OCI-LY3 (cell line): ENCODE measurements around the gene ALG3.

Experiments
- H2AFZ ChIP-seq: fragments of 200-600, 300-600 bp; shearing (Covaris generic); 2 replicates; pipeline ENCODE4 v1.6.0; 2014; ENCODE audit warnings: antibody characterized with exemption, low read depth, low read length
- H3K27ac ChIP-seq: fragments of 200-600, 300-600 bp; sonication (generic); 2 replicates; pipeline ENCODE4 v1.5.1; 2014; ENCODE audit warnings: mild to moderate bottlenecking, low read length, moderate library complexity, mixed read lengths
- H3K27me3 ChIP-seq: fragments of 200-600, 300-600 bp; sonication (generic); 2 replicates; pipeline ENCODE4 v1.6.1; 2014; ENCODE audit warnings: low read depth, low read length, mixed read lengths
- H3K36me3 ChIP-seq: fragments of 200-600, 300-600 bp; sonication (generic); replicated peaks from 2 replicates; pipeline ENCODE3; 2014; ENCODE audit warnings: low read depth, low read length, mixed read lengths
- H3K4me1 ChIP-seq: fragments of 300-600, 200-600 bp; sonication (generic); 2 replicates; pipeline ENCODE4 v1.6.1; 2014; ENCODE audit warnings: low read length, mixed read lengths
- H3K4me2 ChIP-seq: fragments of 200-600, 300-600 bp; sonication (generic); 2 replicates; pipeline ENCODE4 v1.6.1; 2014; ENCODE audit warnings: low read length, mixed read lengths
- H3K4me3 ChIP-seq: fragments of 300-600, 200-600 bp; sonication (generic); 2 replicates; pipeline ENCODE4 v1.5.1; 2014; ENCODE audit warnings: antibody characterized with exemption, mild to moderate bottlenecking, low read length, moderate library complexity
- H3K79me2 ChIP-seq: fragments of 300-600, 200-600 bp; shearing (Covaris generic); 2 replicates; pipeline ENCODE4 v1.6.1; 2014; ENCODE audit warnings: mild to moderate bottlenecking, low read length, mixed read lengths
- H3K9ac ChIP-seq: fragments of 300-600, 200-600 bp; shearing (Covaris generic); 2 replicates; pipeline ENCODE4 v1.6.0; 2014; ENCODE audit warnings: mild to moderate bottlenecking, low read length, moderate library complexity
- H3K9me3 ChIP-seq: fragments of 200-600, 300-600 bp; shearing (Covaris generic); 2 replicates; pipeline ENCODE4 v1.6.1; 2014; ENCODE audit warnings: low read length, mixed read lengths; ENCODE audit not compliant: insufficient read depth
- H4K20me1 ChIP-seq: fragments of 200-600, 300-600 bp; sonication (generic); 2 replicates; pipeline ENCODE4 v1.6.1; 2016; ENCODE audit warnings: low read length, mixed read lengths; ENCODE audit not compliant: insufficient read depth
- CTCF ChIP-seq: fragments of 200-600, 300-600 bp; sonication (generic); IDR thresholded peaks from 2 replicates; pipeline ENCODE4 v1.5.1; 2014; ENCODE audit warnings: antibody characterized with exemption, low read length, low read depth
- EZH2phosphoT487 ChIP-seq: fragments of 200-600 bp; shearing (Covaris generic); IDR thresholded peaks from 2 replicates; pipeline ENCODE4 v1.6.1; 2018; ENCODE audit warnings: antibody characterized with exemption, mixed run types, low read depth

ALG3 gene

DNA sequence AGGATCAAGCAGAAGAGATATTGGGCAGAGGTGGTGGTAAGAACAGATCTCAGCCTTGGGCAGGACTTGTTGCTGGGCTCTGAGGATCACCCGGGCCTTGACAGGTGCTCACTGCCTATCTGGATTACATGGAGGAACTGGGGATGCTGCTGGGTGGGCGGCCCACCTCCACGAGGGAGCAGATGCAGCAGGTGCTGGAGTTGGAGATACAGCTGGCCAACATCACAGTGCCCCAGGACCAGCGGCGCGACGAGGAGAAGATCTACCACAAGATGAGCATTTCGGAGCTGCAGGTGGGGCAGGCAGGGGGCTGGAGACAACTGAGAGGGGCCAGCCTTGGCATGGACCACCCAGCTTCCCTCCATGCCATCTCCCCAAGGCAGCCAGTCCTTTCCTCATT lies 34.9 kb upstream of the ALG3 start:
- peaks cover 5% of the 10 kb centered on the region for H3K4me1 ChIP-seq
- no peak overlapping the region for H3K27ac ChIP-seq
- TF ChIP-seq CTCF (no peak), EZH2phosphoT487 (no peak)
- H3K9ac ChIP-seq, result no peak overlapping the region
- H4K20me1 ChIP-seq, result no peaks in the 10 kb centered on the region
- H3K27me3 ChIP-seq, result peaks cover 4% of the 10 kb centered on the region; the same call in 1 of the 2 replicates
- H2AFZ ChIP-seq, result no peak overlapping the region
- no peaks in the 10 kb centered on the region for H3K36me3 ChIP-seq
- no peaks in the 10 kb centered on the region for H3K9me3 ChIP-seq
- no peaks in the 10 kb centered on the region for H3K79me2 ChIP-seq
- no peak overlapping the region for H3K4me3 ChIP-seq
- no peak overlapping the region for H3K4me2 ChIP-seq

DNA sequence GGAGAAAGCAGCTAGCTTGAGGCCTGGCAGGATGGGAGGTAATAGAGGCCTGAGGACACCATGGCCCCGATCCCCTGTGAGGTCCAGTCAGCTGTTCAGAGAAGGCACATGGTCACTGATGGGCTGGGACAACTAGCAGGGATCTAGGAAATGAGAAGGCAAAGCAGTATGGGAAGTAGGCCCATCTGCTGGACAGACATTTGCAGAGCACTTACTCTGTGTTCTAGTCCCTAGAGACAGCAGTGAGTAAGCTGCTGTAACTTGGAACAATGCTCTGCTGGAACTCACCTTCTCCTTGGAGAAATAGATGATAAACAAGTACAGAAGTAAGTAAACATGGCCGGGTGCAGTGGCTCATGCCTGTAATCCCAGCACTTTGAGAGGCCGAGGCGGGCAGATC lies 34.2 kb upstream of the ALG3 start:
- no peak overlapping the region for H3K4me2 ChIP-seq
- H3K36me3 ChIP-seq, result no peaks in the 10 kb centered on the region
- no peak overlapping the region for H3K4me3 ChIP-seq
- H4K20me1 ChIP-seq, result no peaks in the 10 kb centered on the region
- H3K79me2 ChIP-seq, result no peaks in the 10 kb centered on the region
- TF ChIP-seq CTCF, result no peak
- no peak for TF ChIP-seq EZH2phosphoT487
- no peaks in the 10 kb centered on the region for H3K9me3 ChIP-seq
- H3K9ac ChIP-seq, result no peak overlapping the region
- peaks cover 5% of the 10 kb centered on the region for H3K4me1 ChIP-seq
- 0 out of 2 replicates have a peak, but pooled peaks cover 4% of the 10 kb centered on the region for H3K27me3 ChIP-seq
- no peak overlapping the region for H2AFZ ChIP-seq
- H3K27ac ChIP-seq, result no peak overlapping the region

- H3K4me2 ChIP-seq, result no peak overlapping the region
- no peak overlapping the region for H3K4me3 ChIP-seq
- H3K36me3 ChIP-seq, result no peaks in the 10 kb centered on the region
- no peaks in the 10 kb centered on the region for H3K79me2 ChIP-seq
- no peaks in the 10 kb centered on the region for H4K20me1 ChIP-seq
- no peaks in the 10 kb centered on the region; the same call in 1 of the 2 replicates for H3K4me1 ChIP-seq
- H3K9ac ChIP-seq, result no peak overlapping the region
- H3K27me3 ChIP-seq, result no peaks in the 10 kb centered on the region
- H3K9me3 ChIP-seq, result no peaks in the 10 kb centered on the region
- TF ChIP-seq CTCF (no peak), EZH2phosphoT487 (no peak)
- no peak overlapping the region for H3K27ac ChIP-seq
- H2AFZ ChIP-seq, result no peak overlapping the region
Observed at GRCh38 chr3:184277366-184277765, 28.6 kb upstream of the ALG3 start.

DNA sequence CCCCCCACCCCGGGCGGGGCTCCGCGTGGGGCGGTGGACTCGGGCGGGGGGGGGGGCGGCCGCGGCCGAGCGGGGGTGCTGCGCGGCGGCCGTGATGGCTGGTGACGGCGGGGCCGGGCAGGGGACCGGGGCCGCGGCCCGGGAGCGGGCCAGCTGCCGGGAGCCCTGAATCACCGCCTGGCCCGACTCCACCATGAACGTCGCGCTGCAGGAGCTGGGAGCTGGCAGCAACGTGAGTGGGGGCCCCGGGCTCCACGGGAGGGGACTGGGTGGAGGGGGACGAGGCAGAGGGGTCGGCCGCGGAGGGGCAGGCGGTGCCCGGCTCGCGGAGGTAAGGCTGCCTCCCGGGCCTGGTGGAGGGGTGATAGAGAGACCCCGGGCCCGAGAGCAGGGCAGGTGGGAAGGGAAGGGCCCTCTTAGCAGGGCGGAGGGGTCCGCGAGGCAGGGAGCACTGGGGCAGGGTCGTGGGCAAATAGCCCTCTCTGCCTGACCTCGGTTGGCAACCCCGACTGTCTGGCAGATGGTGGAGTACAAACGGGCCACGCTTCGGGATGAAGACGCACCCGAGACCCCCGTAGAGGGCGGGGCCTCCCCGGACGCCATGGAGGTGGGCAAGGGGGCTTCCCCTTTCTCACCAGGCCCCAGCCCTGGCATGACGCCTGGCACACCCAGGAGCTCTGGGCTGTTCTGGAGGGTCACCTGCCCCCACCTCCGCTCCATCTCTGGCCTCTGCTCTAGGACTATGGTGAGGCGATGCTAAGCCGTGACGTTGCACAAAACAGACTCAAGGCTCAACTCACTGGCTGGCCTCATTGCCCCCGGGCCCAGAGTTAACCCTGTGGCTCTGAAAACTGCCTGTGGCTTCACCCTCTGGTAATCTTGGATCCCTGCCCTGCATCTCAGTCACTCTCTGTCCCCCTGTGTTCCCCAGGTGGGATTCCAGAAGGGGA lies 27.5 kb upstream of the ALG3 start, which contains the start of gene ECE2:
TSS of gene ECE2 (plus strand) at position 62 of the 950 bp plus-strand sequence. CDS start at position 194, 132 bp downstream.
- H3K4me2 ChIP-seq, result no peak within 1 kb of the TSS
- no peak within 1 kb of the TSS for H3K9ac ChIP-seq
- no peaks in the 10 kb centered on the region for H3K9me3 ChIP-seq
- no peaks in the 10 kb centered on the region for H3K36me3 ChIP-seq
- H3K79me2 ChIP-seq, result no peaks in the 10 kb centered on the region
- TF ChIP-seq CTCF (no peak), EZH2phosphoT487 (no peak)
- H2AFZ ChIP-seq, result no peak within 1 kb of the TSS
- no peaks in the 10 kb centered on the region for H3K27me3 ChIP-seq
- no peak within 1 kb of the TSS for H3K27ac ChIP-seq
- no peaks in the 10 kb centered on the region; the same call in 1 of the 2 replicates for H3K4me1 ChIP-seq
- no peaks in the 10 kb centered on the region for H4K20me1 ChIP-seq
- no peak within 1 kb of the TSS for H3K4me3 ChIP-seq
